Ureter (tissue), 1 donor: ENCODE measurements around the gene SLC2A11. TPM values are rescaled to one million over a fixed set of nuclear protein-coding genes. Genes with fewer than 3 reads are reported as not detected.

Source experiments
- DNase-seq: peaks from one replicate; pipeline ENCODE4 v3.0.0-alpha.2; 2020; ENCODE audit warnings: low spot score
- total RNA-seq: library from RNA; stranded (reverse); gene quantifications from one replicate; pipeline ENCODE4 v1.2.4, GENCODE V29; 2023
- donor health status: DM: yes; HTN: yes; CAD: no.

Gene SLC2A11
- total RNA-seq, 1 donor from 2014 or later, result 15.0 TPM

DNA sequence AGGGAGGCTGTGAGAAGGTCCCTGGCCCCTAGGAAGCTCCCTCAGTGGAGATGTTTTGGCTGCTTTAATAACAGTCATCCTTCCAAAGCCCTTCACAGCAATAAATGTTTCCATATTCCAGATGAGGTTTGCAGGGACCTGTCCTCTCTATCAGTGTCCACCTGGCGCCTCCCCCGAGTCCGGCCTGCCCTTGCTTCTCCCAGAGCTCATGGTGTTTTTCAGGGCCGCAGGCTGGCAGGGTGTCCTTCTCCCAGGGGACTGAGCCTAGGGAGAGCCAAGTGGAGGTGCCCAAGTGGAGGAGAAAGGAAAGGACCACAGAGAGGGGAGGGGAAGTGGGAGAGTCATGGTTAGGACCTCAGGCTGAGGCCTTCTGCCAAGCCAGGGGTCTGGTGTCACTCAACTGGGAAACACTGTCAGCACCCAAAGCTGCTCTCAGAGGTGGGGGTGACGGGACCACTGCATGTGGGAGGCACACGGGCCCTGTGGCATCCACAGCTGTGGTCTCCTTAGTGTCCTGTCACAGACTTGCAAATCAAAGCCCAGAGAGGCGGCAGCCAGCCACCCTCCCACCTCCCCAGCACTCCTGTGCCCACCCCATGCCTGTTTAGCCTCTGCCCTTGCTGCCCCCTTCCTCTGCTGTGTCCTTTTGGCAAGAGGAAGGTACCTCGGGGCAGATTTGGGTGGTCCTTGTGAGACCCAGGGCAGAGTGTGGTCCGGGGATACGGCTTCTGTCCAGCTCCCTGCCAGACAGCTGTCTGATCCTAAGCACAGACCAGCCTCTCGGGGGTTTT lies 25.3 kb upstream of the SLC2A11 start:
- no peak for DNase-seq

DNA sequence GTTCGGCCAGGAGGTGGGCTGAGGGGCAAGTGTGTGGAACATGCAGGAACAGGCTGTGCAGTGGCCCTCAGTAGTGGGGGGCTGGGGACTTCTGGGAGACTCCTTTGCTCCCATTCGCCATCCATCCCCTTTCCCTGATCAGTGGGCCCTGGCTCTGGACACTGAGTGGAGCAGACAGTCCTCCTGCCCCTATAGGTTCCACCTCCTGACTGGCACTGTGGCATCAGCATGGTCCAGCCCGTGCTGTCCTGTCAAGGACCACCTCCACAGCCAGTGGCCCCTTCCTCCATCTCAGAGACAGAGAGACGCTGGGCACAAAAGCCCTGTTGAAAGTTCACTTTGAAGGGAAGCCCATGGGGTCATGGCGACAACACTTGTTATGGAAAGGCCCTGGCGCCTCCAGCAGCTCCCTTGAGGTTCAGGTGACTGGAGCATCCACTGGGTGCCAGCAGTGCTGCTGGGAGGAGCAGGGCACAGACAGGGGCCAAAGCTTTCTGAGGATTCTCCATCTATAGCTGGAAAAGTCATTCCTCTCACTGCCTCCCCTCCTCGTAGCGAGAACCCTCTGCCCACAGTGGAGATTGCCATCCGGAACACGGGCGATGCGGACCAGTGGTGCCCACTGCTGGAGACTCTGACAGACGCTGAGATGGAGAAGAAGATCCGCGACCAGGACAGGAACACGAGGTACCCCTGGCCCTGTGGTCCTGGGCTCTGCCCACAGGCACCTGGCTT lies 24.5 kb upstream of the SLC2A11 start:
- DNase-seq, result no peak

DNA sequence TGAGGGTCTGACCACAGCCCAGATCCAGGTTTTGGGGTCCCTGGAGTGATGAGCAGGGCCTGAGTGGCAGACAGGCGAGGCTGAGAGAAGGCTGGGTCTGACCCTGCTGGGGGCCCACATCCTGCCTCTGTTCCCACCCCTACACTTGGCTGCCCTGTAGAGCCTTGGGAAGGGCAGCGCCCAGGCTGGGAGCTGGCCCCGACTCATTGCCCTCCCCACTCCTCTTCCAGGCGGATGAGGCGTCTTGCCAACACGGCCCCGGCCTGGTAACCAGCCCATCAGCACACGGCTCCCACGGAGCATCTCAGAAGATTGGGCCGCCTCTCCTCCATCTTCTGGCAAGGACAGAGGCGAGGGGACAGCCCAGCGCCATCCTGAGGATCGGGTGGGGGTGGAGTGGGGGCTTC lies 23.8 kb upstream of the SLC2A11 start:
- DNase-seq, result no peak

DNA sequence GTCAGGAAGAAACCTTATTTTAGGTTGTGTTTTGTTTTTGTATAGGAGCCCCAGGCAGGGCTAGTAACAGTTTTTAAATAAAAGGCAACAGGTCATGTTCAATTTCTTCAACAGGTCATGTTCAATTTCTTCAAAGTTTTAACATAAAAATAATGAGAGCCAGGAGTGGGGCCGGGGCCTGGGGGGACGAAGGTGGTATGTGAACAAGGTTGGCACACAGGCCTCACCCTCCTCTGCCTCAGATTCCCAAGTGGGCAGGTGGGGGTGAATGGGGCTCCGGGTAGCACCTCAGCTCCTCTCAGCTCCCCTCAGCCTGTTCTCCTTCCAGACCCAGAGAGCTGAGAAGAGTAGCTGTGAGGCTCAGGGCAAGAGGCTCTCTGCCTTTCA lies 23.3 kb upstream of the SLC2A11 start:
- DNase-seq, result no peak

DNA sequence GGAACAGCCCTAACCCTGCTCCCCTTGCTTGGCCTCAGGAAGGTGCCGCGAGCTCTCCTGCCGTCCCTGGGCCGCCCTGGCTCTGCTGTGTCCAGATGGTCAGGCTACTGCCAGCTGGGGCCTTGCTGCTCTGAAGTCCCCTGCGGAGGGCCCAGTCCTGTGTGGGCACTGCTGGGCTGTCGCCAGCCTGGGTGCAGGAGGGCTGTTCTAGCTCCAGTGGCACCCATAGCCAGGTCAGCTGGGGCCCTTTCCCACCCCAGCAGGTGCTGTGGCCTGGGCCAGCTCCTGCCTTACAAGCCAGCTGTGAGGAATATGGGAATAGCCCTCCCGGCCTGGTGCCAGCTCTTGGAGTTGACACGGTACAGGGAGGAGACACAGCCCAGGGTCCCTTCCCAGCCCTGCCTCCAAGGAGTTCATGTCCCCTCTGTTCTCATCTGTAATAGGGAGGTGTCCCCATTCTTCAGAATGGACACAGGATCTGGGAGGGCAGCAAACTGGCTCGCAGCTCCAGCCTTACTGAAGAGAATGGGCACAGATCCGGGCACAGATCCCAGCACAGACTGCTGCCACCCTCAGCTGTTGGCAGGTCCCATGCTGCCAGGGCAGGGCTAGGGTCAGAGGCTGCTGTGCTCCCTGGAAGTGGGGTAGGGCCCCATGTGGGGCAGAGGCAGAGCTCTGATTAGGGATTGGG lies 22.7 kb upstream of the SLC2A11 start:
- DNase-seq, result no peak

- no peak for DNase-seq
These were observed 22.1 kb upstream of the SLC2A11 start for GRCh38 chr22:23835484-23836144.

GRCh38 chr22:23836281-23836680 lies 21.4 kb upstream of the SLC2A11 start:
- DNase-seq, result no peak

- DNase-seq, result no peak
These were observed 20.8 kb upstream of the SLC2A11 start for GRCh38 chr22:23836692-23837495.

DNA sequence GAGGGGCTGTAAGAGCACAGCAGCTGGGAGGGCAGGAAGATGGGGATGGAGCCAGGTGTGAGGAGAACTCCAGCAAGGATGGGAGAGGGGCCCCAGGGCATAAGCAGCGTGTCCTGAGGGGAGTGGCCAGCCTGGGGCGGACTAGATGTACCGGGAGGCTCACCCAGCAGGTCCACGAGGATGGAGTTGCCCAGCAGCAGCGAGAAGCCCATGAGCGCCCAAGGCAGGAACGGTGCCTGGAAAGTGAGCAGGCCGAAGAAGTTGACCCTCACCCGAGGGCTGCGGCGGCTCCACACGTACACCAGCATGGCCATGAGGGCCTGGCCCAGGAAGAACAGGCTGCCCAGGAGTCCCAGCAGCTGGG lies 20.2 kb upstream of the SLC2A11 start:
- no peak for DNase-seq

- DNase-seq, result no peak
These were observed 19.6 kb upstream of the SLC2A11 start for GRCh38 chr22:23837911-23838680.

- peak; percentile 97 for DNase-seq
These were observed 18.8 kb upstream of the SLC2A11 start, which contains the start of gene DERL3 for GRCh38 chr22:23838681-23839468. TSS of gene DERL3 (minus strand) at chr22:23839006. CDS start at chr22:23838987, 19 bp downstream.

GRCh38 chr22:23840026-23840425 lies 17.6 kb upstream of the SLC2A11 start:
- DNase-seq, result no peak

DNA sequence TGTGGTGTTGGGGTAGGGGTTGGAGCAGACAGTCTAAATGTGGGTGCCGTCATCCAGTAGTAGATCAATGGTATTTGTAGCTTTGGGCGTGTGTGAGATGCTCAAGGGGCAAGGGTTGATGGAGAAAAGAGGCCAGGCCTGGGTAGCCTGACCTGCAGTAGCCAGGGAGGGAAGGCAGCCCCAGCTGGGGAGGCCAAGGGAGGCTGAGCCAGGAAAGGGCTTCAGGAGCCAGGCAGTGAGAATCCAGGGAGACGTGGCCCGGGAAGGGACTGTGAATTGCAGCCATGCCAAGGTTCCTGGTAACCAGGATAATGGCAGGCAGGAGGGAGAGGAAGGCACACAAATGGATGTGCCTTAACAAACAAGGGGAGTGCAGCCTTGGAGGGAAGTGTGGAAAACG lies 16.4 kb upstream of the SLC2A11 start:
- no peak for DNase-seq

- no peak for DNase-seq
These were observed 15.8 kb upstream of the SLC2A11 start for GRCh38 chr22:23841736-23842445.

- DNase-seq, result no peak
These were observed 15.1 kb upstream of the SLC2A11 start for GRCh38 chr22:23842599-23842998.

DNA sequence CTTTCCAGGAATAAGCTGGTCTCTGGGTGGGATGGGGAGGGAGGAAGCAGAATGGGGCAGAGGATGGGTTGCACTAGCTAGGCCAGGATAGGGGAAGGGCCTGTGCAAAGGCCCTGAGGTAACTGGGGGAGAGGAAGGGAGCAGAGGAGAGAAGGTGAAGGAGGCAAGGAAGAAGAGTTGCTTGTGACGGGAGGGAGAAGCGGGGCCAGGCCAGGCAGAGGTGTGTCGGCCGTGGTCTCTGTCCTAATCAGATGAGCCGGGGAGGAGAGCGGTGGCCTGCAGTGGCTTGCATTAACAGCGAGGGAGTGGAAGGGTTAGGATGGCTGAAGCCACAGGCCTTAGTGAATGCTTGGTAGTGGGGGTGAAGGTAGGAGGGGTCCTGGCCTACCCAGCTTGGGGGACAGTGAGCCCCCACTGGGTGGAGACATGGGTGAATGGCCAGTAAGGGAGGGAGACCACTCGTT lies 12.9 kb upstream of the SLC2A11 start:
- DNase-seq, result no peak

GRCh38 chr22:23845265-23846080 lies 12.2 kb upstream of the SLC2A11 start:
- DNase-seq, result no peak

GRCh38 chr22:23846081-23846469 lies 11.6 kb upstream of the SLC2A11 start:
- DNase-seq, result no peak
